B cell (primary cell): ENCODE measurements around the gene ARHGAP26.

ENCODE experiments used
- CTCF ChIP-seq: fragments of 200-600 bp; IDR thresholded peaks from one replicate; pipeline ENCODE4 v1.8.0; 2022; ENCODE audit warnings: antibody characterized with exemption, mild to moderate bottlenecking
- EZH2 ChIP-seq: IDR thresholded peaks from 2 replicates; pipeline ENCODE4 v1.6.1; 2012; ENCODE audit warnings: borderline replicate concordance, low read depth, mild to moderate bottlenecking, moderate library complexity, low read length; ENCODE audit not compliant: insufficient read depth, poor library complexity, severe bottlenecking

- no peak for TF ChIP-seq CTCF
- no peak for TF ChIP-seq EZH2
Measured at GRCh38 chr5:142859037-142859436, 88.9 kb downstream of the ARHGAP26 start.
